H1 (cell line): ENCODE measurements around the gene DUXA. TPM values are rescaled to one million over a fixed set of nuclear protein-coding genes. Genes with fewer than 3 reads are reported as not detected.

ENCODE experiments used
- CTCF ChIA-PET: fragments of 300-600 bp; sonication (Branson Sonifier 250); formaldehyde crosslinking; loops from one replicate; lab custom pipeline; 2021; ENCODE audit not compliant: partially characterized antibody; lab: Charles Lee
- POLR2A ChIA-PET: fragments of 300-600 bp; sonication (Branson Sonifier 250); formaldehyde crosslinking; loops from one replicate; lab custom pipeline; 2021; ENCODE audit warnings: inconsistent platforms; ENCODE audit not compliant: partially characterized antibody; lab: Charles Lee
- DNase-seq, 2 experiments: peaks; one replicate each; pipeline versions ENCODE4 v3.0.0 to v3.0.0-alpha.2; 2010 to 2022; ENCODE audit warnings: low spot score in 2 of 2, low read depth in 1 of 2, mixed read lengths in 1 of 2
- FAIRE-seq: peaks from 2 replicates; lab custom pipeline; 2011; peaks lifted over from hg19 to GRCh38; lab: Jason Lieb, UNC
- H2AFZ ChIP-seq: 2 replicates; pipeline ENCODE4 v1.8.1; 2012; ENCODE audit warnings: low read length, inconsistent platforms
- H2AK5ac ChIP-seq: 2 replicates; pipeline ENCODE4 v1.6.1; 2013; ENCODE audit warnings: low read depth, low read length
- H2BK120ac ChIP-seq: replicated peaks from 2 replicates; pipeline ENCODE3; 2013; ENCODE audit warnings: low read depth, low read length, inconsistent platforms
- H2BK12ac ChIP-seq: 2 replicates; pipeline ENCODE4 v1.6.1; 2013; ENCODE audit warnings: low read depth, low read length
- H2BK15ac ChIP-seq: 2 replicates; pipeline ENCODE4 v1.6.1; 2013; ENCODE audit warnings: low read length
- H2BK20ac ChIP-seq: 2 replicates; pipeline ENCODE4 v1.6.1; 2013; ENCODE audit warnings: low read length
- H2BK5ac ChIP-seq: 2 replicates; pipeline ENCODE4 v1.6.1; 2013; ENCODE audit warnings: low read depth, low read length
- H3K14ac ChIP-seq: 2 replicates; pipeline ENCODE4 v1.6.1; 2013; ENCODE audit warnings: inconsistent platforms; ENCODE audit not compliant: insufficient read length
- H3K18ac ChIP-seq: 2 replicates; pipeline ENCODE4 v1.6.1; 2013; ENCODE audit warnings: low read length; ENCODE audit errors: extremely low read depth
- H3K23ac ChIP-seq: 2 replicates; pipeline ENCODE4 v1.6.1; 2013; ENCODE audit warnings: inconsistent platforms; ENCODE audit not compliant: insufficient read length
- H3K23me2 ChIP-seq: 2 replicates; pipeline ENCODE4 v1.6.1; 2013; ENCODE audit warnings: low read depth, low read length
- H3K27ac ChIP-seq: 2 replicates; pipeline ENCODE4 v1.6.1; 2011; ENCODE audit warnings: low read depth, low read length, inconsistent platforms
- H3K27me3 ChIP-seq, 4 experiments: replicated peaks in 1 of 4; 1 replicate in 1 of 4; 2 replicates in 3 of 4; pipeline versions ENCODE4 v1.6.1 to v1.8.1; 2011 to 2013; ENCODE audit warnings: low read length in 3 of 4, mild to moderate bottlenecking in 3 of 4, inconsistent platforms in 2 of 4, mixed read lengths in 2 of 4, moderate library complexity in 1 of 4; ENCODE audit not compliant: control insufficient read depth in 3 of 4, insufficient read depth in 3 of 4; ENCODE audit errors: extremely low read depth in 1 of 4
- H3K36me3 ChIP-seq, 4 experiments: 2 replicates each; pipeline versions ENCODE4 v1.6.1 to v1.8.1; 2011 to 2013; ENCODE audit warnings: mild to moderate bottlenecking in 4 of 4, low read length in 3 of 4, moderate library complexity in 2 of 4, control low read depth in 1 of 4, inconsistent platforms in 1 of 4; ENCODE audit not compliant: insufficient read depth in 4 of 4, control insufficient read depth in 2 of 4
- H3K4ac ChIP-seq: replicated peaks from 2 replicates; pipeline ENCODE3; 2013; ENCODE audit warnings: low read length, low read depth, mixed read lengths, inconsistent platforms; ENCODE audit not compliant: insufficient read length
- H3K4me1 ChIP-seq, 4 experiments: replicated peaks in 1 of 4; 1 replicate in 1 of 4; 2 replicates in 3 of 4; pipeline versions ENCODE4 v1.6.1 to v1.8.1; 2011 to 2013; ENCODE audit warnings: low read length in 3 of 4, inconsistent platforms in 2 of 4, mixed read lengths in 1 of 4; ENCODE audit not compliant: insufficient read depth in 4 of 4, control insufficient read depth in 3 of 4
- H3K4me2 ChIP-seq, 2 experiments: 2 replicates each; pipeline versions ENCODE4 v1.6.1 to v1.8.1; 2011 to 2013; ENCODE audit warnings: low read depth in 2 of 2, low read length in 2 of 2, control low read depth in 1 of 2, inconsistent platforms in 1 of 2, mild to moderate bottlenecking in 1 of 2; ENCODE audit not compliant: insufficient read depth in 1 of 2
- H3K4me3 ChIP-seq, 4 experiments: fragments of 200-600, 300-600 bp in 1 of 4; sonication (generic), shearing (Covaris generic), sonication (Bioruptor Twin) in 1 of 4; 2 replicates each; pipeline versions ENCODE4 v1.5.1 to v1.8.1; 2011 to 2016; ENCODE audit warnings: low read length in 4 of 4, low read depth in 3 of 4, control low read depth in 2 of 4, inconsistent platforms in 2 of 4, mild to moderate bottlenecking in 2 of 4, mixed read lengths in 1 of 4, moderate library complexity in 1 of 4; ENCODE audit not compliant: insufficient read depth in 2 of 4; ENCODE audit errors: extremely low read depth in 1 of 4
- H3K56ac ChIP-seq: replicated peaks from 2 replicates; pipeline ENCODE3; 2013; ENCODE audit warnings: low read depth, mild to moderate bottlenecking, mixed read lengths, low read length, inconsistent platforms; ENCODE audit not compliant: insufficient read length
- H3K79me1 ChIP-seq: 2 replicates; pipeline ENCODE4 v1.6.1; 2013; ENCODE audit warnings: low read depth, low read length, control low read depth
- H3K79me2 ChIP-seq, 2 experiments: 2 replicates each; pipeline versions ENCODE4 v1.6.1 to v1.8.1; 2012 to 2013; ENCODE audit warnings: low read length in 2 of 2, mild to moderate bottlenecking in 2 of 2, inconsistent platforms in 1 of 2; ENCODE audit not compliant: insufficient read depth in 2 of 2, control insufficient read depth in 1 of 2
- H3K9ac ChIP-seq, 4 experiments: replicated peaks in 1 of 4; 1 replicate in 1 of 4; 2 replicates in 3 of 4; pipeline versions ENCODE4 v1.6.1 to v1.8.1; 2011 to 2013; ENCODE audit warnings: low read depth in 3 of 4, low read length in 3 of 4, control low read depth in 2 of 4, mild to moderate bottlenecking in 2 of 4, moderate library complexity in 2 of 4, inconsistent platforms in 1 of 4; ENCODE audit errors: extremely low read depth in 1 of 4
- H3K9me3 ChIP-seq, 2 experiments: 2 replicates each; pipeline versions ENCODE4 v1.6.1 to v1.8.1; 2012 to 2013; ENCODE audit warnings: mild to moderate bottlenecking in 2 of 2, moderate library complexity in 2 of 2, control low read depth in 1 of 2, inconsistent platforms in 1 of 2, low read depth in 1 of 2, low read length in 1 of 2, mixed read lengths in 1 of 2; ENCODE audit not compliant: insufficient read depth in 2 of 2
- H4K20me1 ChIP-seq, 2 experiments: replicated peaks in 1 of 2; 2 replicates each; pipeline versions ENCODE3 to v1.8.1; 2011 to 2013; ENCODE audit warnings: inconsistent platforms in 2 of 2, low read length in 2 of 2, mild to moderate bottlenecking in 1 of 2; ENCODE audit not compliant: insufficient read depth in 2 of 2, control insufficient read depth in 1 of 2
- H4K5ac ChIP-seq: 2 replicates; pipeline ENCODE4 v1.6.1; 2013; ENCODE audit warnings: low read length, low read depth, mixed read lengths, inconsistent platforms; ENCODE audit not compliant: insufficient read length
- H4K8ac ChIP-seq: 2 replicates; pipeline ENCODE4 v1.8.0; 2013; ENCODE audit warnings: mild to moderate bottlenecking, moderate library complexity, low read length, inconsistent platforms; ENCODE audit not compliant: insufficient read depth; ENCODE audit errors: extremely low read depth
- H4K91ac ChIP-seq: replicated peaks from 2 replicates; pipeline ENCODE3; 2013; ENCODE audit warnings: low read length, mixed read lengths, inconsistent platforms; ENCODE audit not compliant: insufficient read length
- E2F6 ChIP-seq: IDR thresholded peaks from 2 replicates; pipeline ENCODE4 v1.6.1; 2012; ENCODE audit warnings: inconsistent platforms
- POU5F1 ChIP-seq: IDR thresholded peaks from 2 replicates; pipeline ENCODE4 v1.6.1; 2011; ENCODE audit warnings: low read depth, mild to moderate bottlenecking, low read length, moderate library complexity
- WGBS, 2 experiments: shearing (Covaris generic) in 1 of 2; methylation state at CpG; one replicate each; pipeline versions ENCODE4 v1.1.6 to v1.1.7; 2013 to 2015; ENCODE audit warnings: low lambda C conversion rate in 2 of 2, mixed read lengths in 2 of 2, inconsistent platforms in 1 of 2, low coverage in 1 of 2, missing lambda C conversion rate in 1 of 2; ENCODE audit not compliant: insufficient replicate concordance in 2 of 2, insufficient coverage in 1 of 2, insufficient read length in 1 of 2; ENCODE audit errors: extremely low coverage in 1 of 2, missing lambda C conversion rate in 1 of 2; 5-methylcytosine and 5-hydroxymethylcytosine counted together
- polyA plus RNA-seq, 7 experiments: library from polyadenylated mRNA; depleted of rRNA in 3 of 7; stranded (reverse) in 5 of 7; unstranded in 2 of 7; fragments of >200 nt in 5 of 7; fragments of 200-250 nt in 2 of 7; gene quantifications; 1 replicate in 5 of 7; 2 replicates in 1 of 7; 4 replicates in 1 of 7; pipeline versions ENCODE4 v1.2.1 to v1.2.3, GENCODE V29; 2011 to 2013; ENCODE audit warnings: missing spikeins in 2 of 7, mixed read lengths in 2 of 7
- total RNA-seq: library from RNA; stranded (reverse); fragmentation: NEBNext Ultra II Directional; extraction: Animal tissue kit (Norgen Biotek cat#: 25700); gene quantifications from 2 replicates; pipeline ENCODE4 v1.2.1, GENCODE V29; 2021

Gene DUXA
- total and polyA plus RNA-seq, 2 of the 8 experiments (the other 6 are each of a cell fraction or from before 2014, with no cell fraction given) = not detected

DNA sequence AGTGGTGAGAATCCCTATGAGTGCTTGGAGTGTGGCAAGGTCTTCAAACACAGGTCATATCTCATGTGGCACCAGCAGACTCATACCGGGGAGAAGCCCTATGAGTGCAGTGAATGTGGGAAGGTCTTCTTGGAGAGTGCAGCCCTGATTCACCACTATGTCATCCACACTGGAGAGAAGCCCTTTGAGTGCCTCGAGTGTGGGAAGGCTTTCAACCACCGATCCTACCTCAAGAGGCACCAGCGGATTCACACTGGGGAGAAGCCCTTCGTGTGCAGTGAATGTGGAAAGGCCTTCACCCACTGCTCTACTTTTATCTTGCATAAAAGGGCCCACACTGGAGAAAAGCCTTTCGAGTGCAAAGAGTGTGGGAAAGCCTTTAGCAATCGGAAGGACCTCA is 44.8 kb upstream of the DUXA start:
- no peaks in the 10 kb centered on the region for H3K4me1 ChIP-seq
- no peaks in the 10 kb centered on the region for H3K23me2 ChIP-seq
- POLR2A ChIA-PET = no interaction called here
- peaks cover 2 to 5% of the 10 kb centered on the region in 2 experiments for H4K20me1 ChIP-seq
- H4K8ac ChIP-seq = no peak overlapping the region
- H3K36me3 ChIP-seq = peaks cover 11 to 33% (median 26%) of the 10 kb centered on the region in 4 experiments; a peak in 7 of 8 replicates
- H3K23ac ChIP-seq = no peak overlapping the region
- no peak for DNase-seq
- H3K9ac ChIP-seq = no peak overlapping the region
- H3K27ac ChIP-seq = no peak overlapping the region
- H3K4me3 ChIP-seq = no peak overlapping the region
- no peak overlapping the region for H4K5ac ChIP-seq
- H2BK15ac ChIP-seq = no peak overlapping the region
- H3K4ac ChIP-seq = no peak overlapping the region
- no peak for FAIRE-seq
- WGBS, 2 experiments = 88% methylated on average over 7 of the region's 7 CpGs; no CpG with 5 or more reads in 1 of the 2 experiments
- TF ChIP-seq E2F6 (no peak), POU5F1 (no peak)
- H2AK5ac ChIP-seq = no peak overlapping the region
- H3K9me3 ChIP-seq = no peaks in the 10 kb centered on the region
- no peaks in the 10 kb centered on the region for H3K79me1 ChIP-seq
- CTCF ChIA-PET = no interaction called here
- no peak overlapping the region for H4K91ac ChIP-seq
- no peaks in the 10 kb centered on the region for H3K27me3 ChIP-seq
- H3K56ac ChIP-seq = no peak overlapping the region
- no peak overlapping the region for H3K18ac ChIP-seq
- H2BK120ac ChIP-seq = no peak overlapping the region
- H2AFZ ChIP-seq = no peak overlapping the region
- H3K4me2 ChIP-seq = no peak overlapping the region
- H2BK12ac ChIP-seq = no peak overlapping the region
- no peaks in the 10 kb centered on the region for H3K79me2 ChIP-seq
- H2BK20ac ChIP-seq = no peak overlapping the region
- no peak overlapping the region for H3K14ac ChIP-seq
- no peak overlapping the region for H2BK5ac ChIP-seq
